Measurements from ENCODE around the gene BACH2.

BACH2 gene

DNA sequence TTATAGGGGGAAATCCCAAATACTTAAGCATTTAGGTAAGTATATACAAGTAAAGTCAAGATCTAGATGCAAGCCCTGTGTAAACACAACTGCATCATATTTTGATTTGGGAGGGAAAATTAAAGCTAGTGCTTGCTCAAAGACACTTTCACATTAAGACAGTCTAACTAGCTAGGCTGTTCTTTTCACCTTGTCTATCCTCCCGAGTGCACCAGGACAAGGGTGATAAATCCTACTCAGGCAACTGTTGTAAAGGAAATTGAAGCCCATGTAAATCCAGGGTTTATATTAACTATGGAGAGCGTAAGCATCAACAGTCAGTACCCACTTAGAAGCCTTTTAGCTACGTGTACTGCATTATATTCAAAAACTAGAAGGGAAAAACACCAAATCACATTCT lies 19.3 kb upstream of the BACH2 start:
- DNase-seq (ENCODE audit: low read depth), result no peak
- TF ChIP-seq CTCF (conservative IDR thresholded peaks at IDR 0.05; ENCODE audit: low read depth, low read length), result no peak
- H3K4me3 ChIP-seq (ENCODE audit: low read depth, low read length), result no peak overlapping the region

DNA sequence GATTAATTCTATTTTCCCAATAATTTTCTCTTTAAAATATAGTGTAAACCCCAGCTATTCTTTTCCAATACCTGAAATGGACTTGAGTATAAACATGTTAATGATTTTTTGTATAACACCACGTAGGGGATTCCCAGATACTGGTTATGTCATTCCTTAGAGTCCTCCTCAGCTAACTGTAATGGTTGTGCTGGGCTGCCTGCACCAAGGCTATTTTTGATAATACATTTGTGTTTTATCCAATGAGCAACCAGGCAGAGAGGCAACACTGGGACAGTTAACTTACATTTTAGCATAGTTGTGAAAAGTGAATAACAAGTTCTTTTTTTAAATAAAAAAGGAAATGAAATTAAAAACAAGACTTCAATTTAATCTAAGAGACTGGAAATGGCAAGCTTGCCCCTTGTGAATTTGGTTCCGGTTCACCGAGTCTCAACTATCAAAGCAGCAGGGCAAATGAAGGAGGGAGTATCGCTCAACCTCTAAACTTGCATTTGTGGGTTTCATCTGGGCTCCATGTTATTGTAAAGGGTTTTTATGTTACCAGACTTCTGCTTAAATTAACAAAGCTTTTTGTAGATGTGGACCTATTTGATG lies 18.8 kb upstream of the BACH2 start:
- no peak overlapping the region for H3K4me3 ChIP-seq (ENCODE audit: low read depth, low read length)
- no peak for TF ChIP-seq CTCF (conservative IDR thresholded peaks at IDR 0.05; ENCODE audit: low read depth, low read length)
- DNase-seq (ENCODE audit: low read depth), result no peak

DNA sequence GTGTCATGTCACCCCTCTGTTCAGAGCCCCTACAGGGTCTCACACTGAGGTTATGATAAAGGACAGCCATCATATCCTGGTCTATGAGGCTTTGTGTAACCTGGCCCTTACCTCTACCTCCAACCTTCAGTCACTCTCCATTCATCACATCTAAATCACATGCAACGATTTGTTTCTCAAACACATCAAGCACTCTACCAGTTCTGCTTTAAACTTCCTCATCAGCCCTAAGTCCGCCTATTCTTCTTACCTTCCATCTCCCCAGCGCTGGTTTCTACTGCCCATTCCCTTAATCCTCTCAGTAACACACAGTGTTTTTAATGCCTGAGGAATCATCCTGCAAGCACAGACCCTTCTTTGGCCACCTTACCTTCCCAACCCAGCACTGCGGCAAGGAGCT lies 17.9 kb upstream of the BACH2 start:
- no peak for TF ChIP-seq CTCF (conservative IDR thresholded peaks at IDR 0.05; ENCODE audit: low read depth, low read length)
- DNase-seq (ENCODE audit: low read depth), result no peak
- H3K4me3 ChIP-seq (ENCODE audit: low read depth, low read length), result no peak overlapping the region

DNA sequence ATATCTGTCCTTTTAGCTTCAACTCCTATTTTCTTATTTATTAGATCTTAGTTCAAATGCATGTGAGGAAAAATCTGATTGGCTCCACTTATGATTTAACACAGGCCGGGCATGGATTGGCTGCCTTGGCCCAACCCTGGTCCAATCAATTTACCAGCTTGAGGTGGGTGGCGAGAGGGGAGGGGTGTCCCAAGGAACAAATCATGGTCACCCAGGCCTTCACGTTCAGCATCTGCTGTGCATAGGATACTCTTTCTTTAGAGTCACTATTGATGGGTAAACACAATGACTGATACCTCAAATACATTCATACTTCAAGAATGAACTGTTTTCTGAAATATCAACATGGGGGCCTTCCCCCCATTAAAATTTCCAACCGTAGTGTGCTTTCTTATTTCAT lies 14.9 kb upstream of the BACH2 start:
- no peak overlapping the region for H3K4me3 ChIP-seq (ENCODE audit: low read depth, low read length)
- DNase-seq (ENCODE audit: low read depth), result no peak
- no peak for TF ChIP-seq CTCF (conservative IDR thresholded peaks at IDR 0.05; ENCODE audit: low read depth, low read length)

DNA sequence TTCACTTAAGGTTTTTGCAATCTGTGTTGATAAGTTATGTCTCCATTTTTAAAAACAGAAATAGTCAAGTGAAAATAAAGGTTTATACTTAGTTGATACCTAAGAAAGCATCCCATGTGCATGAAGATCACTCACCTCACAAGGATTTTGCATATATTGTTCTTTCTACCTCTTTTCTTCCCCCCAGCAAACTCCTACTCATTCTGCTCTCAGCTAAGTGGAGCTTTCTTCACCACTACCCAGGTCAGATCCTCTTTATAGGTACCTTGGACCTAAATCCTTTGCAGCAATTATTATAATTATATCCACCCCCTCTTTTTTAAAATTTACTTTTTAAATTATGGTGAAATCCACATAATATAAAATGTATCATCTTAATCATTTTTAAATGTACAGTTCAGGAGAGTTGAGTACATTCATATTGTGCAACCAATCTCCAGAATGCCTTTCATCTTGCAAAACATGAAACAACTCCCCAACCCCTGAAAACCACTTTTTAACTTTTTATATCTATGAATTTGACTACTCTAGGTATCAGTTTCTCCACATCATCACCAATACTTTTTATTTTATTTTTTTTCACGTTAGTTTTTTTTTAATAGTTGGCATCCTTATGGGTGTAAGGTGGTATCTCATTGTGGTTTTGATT lies 9.3 kb upstream of the BACH2 start:
- no peak overlapping the region for H3K4me3 ChIP-seq (ENCODE audit: low read depth, low read length)
- no peak for TF ChIP-seq CTCF (conservative IDR thresholded peaks at IDR 0.05; ENCODE audit: low read depth, low read length)
- DNase-seq (ENCODE audit: low read depth), result no peak

- no peak for TF ChIP-seq CTCF (conservative IDR thresholded peaks at IDR 0.05; ENCODE audit: low read depth, low read length)
- no peak overlapping the region for H3K4me3 ChIP-seq (ENCODE audit: low read depth, low read length)
- no peak for DNase-seq (ENCODE audit: low read depth)
Observed at GRCh38 chr6:90304308-90304707, 7.7 kb upstream of the BACH2 start.

DNA sequence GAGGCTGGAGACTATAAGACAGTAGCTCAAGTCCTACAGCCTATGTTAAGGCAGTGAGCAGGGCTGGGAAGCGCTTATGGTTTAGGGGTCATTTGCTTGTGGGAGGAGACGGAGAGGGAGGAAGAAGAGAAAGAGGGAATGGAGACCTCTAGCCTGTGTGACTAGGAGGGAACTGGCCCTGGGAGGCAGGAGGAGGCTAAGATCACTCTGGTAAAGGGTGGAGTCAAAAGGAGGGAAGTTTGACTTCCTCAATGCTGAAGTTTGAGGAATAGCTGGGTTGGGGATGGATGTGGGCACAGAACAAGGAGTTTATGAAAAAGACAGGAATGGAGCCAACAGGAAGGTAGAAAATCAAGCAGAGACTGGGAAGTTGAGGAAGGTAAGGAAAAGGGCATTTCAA lies 6.4 kb upstream of the BACH2 start:
- no peak for DNase-seq (ENCODE audit: low read depth)
- no peak for TF ChIP-seq CTCF (conservative IDR thresholded peaks at IDR 0.05; ENCODE audit: low read depth, low read length)
- no peak overlapping the region for H3K4me3 ChIP-seq (ENCODE audit: low read depth, low read length)
